Activated CD4-positive, alpha-beta T cell treated with anti-CD3 and anti-CD28 coated beads, Interleukin-2, amount 50 U/mL, for 4 hours (primary cell): ENCODE measurements around the gene APOE.
A peak's percentile ranks its signal among the peaks of the same experiment; 100 is the strongest.
"Not testable (repeated sequence)": the region's sequence is repeated elsewhere in the genome, so short reads cannot be mapped to it uniquely, and the experiment has no call there.

Experiments
- DNase-seq, 2 experiments: peaks; one replicate each; pipeline ENCODE4 v3.0.0-alpha.2; 2020

APOE gene

GRCh38 chr19:44912854-44913253 is 7.3 kb downstream of the APOE start:
- no peak for DNase-seq

GRCh38 chr19:44913512-44914432 is 8.2 kb downstream of the APOE start:
- not testable (repeated sequence) for DNase-seq

- DNase-seq, result peak; percentile 68 to 69
Observed at GRCh38 chr19:44914433-44915206, 9.0 kb downstream of the APOE start, which contains the start of gene APOC1. TSS of gene APOC1 (plus strand) at chr19:44914608. CDS start at chr19:44914892, 284 bp downstream.

GRCh38 chr19:44924243-44924725 is 18.7 kb downstream of the APOE start:
- no peak for DNase-seq

GRCh38 chr19:44925114-44925891 is 19.7 kb downstream of the APOE start:
- DNase-seq, result no peak

GRCh38 chr19:44926245-44927077 is 20.9 kb downstream of the APOE start:
- not testable (repeated sequence) for DNase-seq

- DNase-seq, result no peak
Observed at GRCh38 chr19:44927746-44928145, 22.1 kb downstream of the APOE start.

GRCh38 chr19:44930088-44930487 is 24.5 kb downstream of the APOE start:
- no peak for DNase-seq

GRCh38 chr19:44931541-44931940 is 25.9 kb downstream of the APOE start:
- DNase-seq, result no peak

GRCh38 chr19:44939668-44940067 is 34.1 kb downstream of the APOE start:
- DNase-seq, result no peak

- DNase-seq, result no peak
Observed at GRCh38 chr19:44942067-44942571, 36.5 kb downstream of the APOE start, which contains the start of gene APOC4. TSS of gene APOC4 (plus strand) at chr19:44942237. CDS start at chr19:44942278, 41 bp downstream.

- DNase-seq, result no peak
Observed at GRCh38 chr19:44943801-44944249, 38.2 kb downstream of the APOE start.

- no peak for DNase-seq
Observed at GRCh38 chr19:44947041-44947581, 41.5 kb downstream of the APOE start.

- DNase-seq, result no peak
Observed at GRCh38 chr19:44948237-44948636, 42.6 kb downstream of the APOE start.

GRCh38 chr19:44948763-44949374 is 43.3 kb downstream of the APOE start:
- no peak for DNase-seq

- no peak for DNase-seq
Observed at GRCh38 chr19:44949550-44949949, 44.0 kb downstream of the APOE start.

GRCh38 chr19:44951179-44952159 is 45.9 kb downstream of the APOE start:
- DNase-seq, result peak; percentile 45 to 48

GRCh38 chr19:44954278-44954648 is 48.7 kb downstream of the APOE start:
- DNase-seq, result no peak
